ENCODE measurements around the gene CFLAR. TPM values are rescaled to one million over a fixed set of nuclear protein-coding genes. Genes with fewer than 3 reads are reported as not detected.
A peak's percentile ranks its signal among the peaks of the same experiment; 100 is the strongest.

Gene CFLAR
- total and polyA plus RNA-seq, 2 of the 13 experiments (the other 11 are each of a cell fraction or from before 2014, with no cell fraction given) = 43.8 to 92.1 TPM

DNA sequence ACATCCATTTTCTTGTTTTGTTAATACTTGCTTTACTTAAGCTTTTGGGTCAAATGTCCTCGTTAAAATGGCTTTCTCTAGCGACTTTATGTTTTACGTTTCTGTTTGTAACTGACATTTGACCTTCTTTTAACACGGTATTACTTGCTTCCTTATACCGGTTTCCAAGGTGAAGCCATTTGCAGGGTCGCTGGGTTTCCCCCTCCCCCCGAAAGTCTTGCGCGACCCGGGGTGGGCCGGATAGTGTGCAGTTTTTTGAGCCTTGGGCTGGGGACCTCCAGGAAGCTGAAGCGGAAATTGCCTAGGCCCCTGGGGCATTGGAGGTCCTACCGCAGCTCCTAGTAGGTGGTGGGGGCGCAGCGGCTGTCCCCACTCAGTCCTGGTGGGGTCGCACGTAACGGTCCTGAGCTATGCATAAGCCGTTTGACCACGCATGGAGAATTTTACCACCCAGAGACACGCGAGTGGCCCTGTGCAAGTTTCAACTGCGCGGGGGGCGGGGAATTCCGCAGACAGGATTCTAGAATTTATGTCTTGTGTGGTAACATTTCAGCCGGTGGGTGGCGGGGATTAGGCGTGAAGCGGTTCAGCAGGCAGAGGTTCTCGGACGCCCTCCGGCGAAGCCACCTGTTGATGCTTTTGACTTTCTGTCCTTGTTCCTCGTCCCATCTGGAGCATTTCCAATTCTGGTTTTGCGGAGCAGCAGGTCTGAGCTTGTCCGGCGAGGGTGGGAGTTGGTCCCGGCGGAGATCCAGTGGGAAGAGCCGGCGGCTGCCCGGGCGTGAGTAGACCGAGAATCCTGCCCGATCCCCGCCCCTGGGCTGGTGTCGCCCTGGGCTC, 2.4 kb downstream of the CFLAR start (continued):
- TF ChIP-seq EED (CRISPR knock-in tag; IDR thresholded peaks at IDR 0.05) = no peak
- TF ChIP-seq FOXA3 (CRISPR knock-in tag; IDR thresholded peaks at IDR 0.05) = peak; percentile 62
- TF ChIP-seq FOXJ3 (CRISPR knock-in tag; IDR thresholded peaks at IDR 0.05; ENCODE audit: borderline replicate concordance) = peak; percentile 30; the same call in 1 of the 2 replicates
- TF ChIP-seq RNF2 (conservative IDR thresholded peaks at IDR 0.05; ENCODE audit: low read depth) = no peak
- TF ChIP-seq WIZ (CRISPR knock-in tag; IDR thresholded peaks at IDR 0.05) = no peak
- no peak for TF ChIP-seq ZNF24 (IDR thresholded peaks at IDR 0.05)
- peak; percentile 82 for TF ChIP-seq ARNT2 (CRISPR knock-in tag; IDR thresholded peaks at IDR 0.05; ENCODE audit: low read depth)
- TF ChIP-seq HNRNPK (IDR thresholded peaks at IDR 0.05; ENCODE audit: low read depth, low read length, poor library complexity, severe bottlenecking) = no peak
- peak; percentile 63; the same call in 1 of the 2 replicates for TF ChIP-seq RFXAP (CRISPR knock-in tag; IDR thresholded peaks at IDR 0.05; ENCODE audit: borderline replicate concordance)
- TF ChIP-seq ZNF598 (CRISPR knock-in tag; IDR thresholded peaks at IDR 0.05; ENCODE audit: borderline replicate concordance) = peak; percentile 61; the same call in 1 of the 2 replicates
- TF ChIP-seq TAF1 (CRISPR knock-in tag; IDR thresholded peaks at IDR 0.05) = peak; percentile 64
- TF ChIP-seq MBD4 (IDR thresholded peaks at IDR 0.05; ENCODE audit: borderline replicate concordance, low read length) = no peak
- peak; percentile 54; the same call in 1 of the 2 replicates for TF ChIP-seq ZNF138 (CRISPR knock-in tag; IDR thresholded peaks at IDR 0.05; ENCODE audit: low read depth)
- no peak for TF ChIP-seq SMYD3 (CRISPR knock-in tag; IDR thresholded peaks at IDR 0.05)
- no peak for TF ChIP-seq XBP1 (CRISPR knock-in tag; IDR thresholded peaks at IDR 0.05)
- TF ChIP-seq ZNF644 (CRISPR knock-in tag; IDR thresholded peaks at IDR 0.05; ENCODE audit: low read depth) = peak; percentile 62; the same call in 1 of the 2 replicates
- TF ChIP-seq, protein P1, sequence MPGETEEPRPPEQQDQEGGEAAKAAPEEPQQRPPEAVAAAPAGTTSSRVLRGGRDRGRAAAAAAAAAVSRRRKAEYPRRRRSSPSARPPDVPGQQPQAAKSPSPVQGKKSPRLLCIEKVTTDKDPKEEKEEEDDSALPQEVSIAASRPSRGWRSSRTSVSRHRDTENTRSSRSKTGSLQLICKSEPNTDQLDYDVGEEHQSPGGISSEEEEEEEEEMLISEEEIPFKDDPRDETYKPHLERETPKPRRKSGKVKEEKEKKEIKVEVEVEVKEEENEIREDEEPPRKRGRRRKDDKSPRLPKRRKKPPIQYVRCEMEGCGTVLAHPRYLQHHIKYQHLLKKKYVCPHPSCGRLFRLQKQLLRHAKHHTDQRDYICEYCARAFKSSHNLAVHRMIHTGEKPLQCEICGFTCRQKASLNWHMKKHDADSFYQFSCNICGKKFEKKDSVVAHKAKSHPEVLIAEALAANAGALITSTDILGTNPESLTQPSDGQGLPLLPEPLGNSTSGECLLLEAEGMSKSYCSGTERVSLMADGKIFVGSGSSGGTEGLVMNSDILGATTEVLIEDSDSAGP (CRISPR knock-in tag; IDR thresholded peaks at IDR 0.05; ENCODE audit: borderline replicate concordance) = peak; percentile 85; the same call in 1 of the 2 replicates
- peak; percentile 87 for TF ChIP-seq ZZZ3 (CRISPR knock-in tag; IDR thresholded peaks at IDR 0.05; ENCODE audit: borderline replicate concordance)
- TF ChIP-seq, protein P2, sequence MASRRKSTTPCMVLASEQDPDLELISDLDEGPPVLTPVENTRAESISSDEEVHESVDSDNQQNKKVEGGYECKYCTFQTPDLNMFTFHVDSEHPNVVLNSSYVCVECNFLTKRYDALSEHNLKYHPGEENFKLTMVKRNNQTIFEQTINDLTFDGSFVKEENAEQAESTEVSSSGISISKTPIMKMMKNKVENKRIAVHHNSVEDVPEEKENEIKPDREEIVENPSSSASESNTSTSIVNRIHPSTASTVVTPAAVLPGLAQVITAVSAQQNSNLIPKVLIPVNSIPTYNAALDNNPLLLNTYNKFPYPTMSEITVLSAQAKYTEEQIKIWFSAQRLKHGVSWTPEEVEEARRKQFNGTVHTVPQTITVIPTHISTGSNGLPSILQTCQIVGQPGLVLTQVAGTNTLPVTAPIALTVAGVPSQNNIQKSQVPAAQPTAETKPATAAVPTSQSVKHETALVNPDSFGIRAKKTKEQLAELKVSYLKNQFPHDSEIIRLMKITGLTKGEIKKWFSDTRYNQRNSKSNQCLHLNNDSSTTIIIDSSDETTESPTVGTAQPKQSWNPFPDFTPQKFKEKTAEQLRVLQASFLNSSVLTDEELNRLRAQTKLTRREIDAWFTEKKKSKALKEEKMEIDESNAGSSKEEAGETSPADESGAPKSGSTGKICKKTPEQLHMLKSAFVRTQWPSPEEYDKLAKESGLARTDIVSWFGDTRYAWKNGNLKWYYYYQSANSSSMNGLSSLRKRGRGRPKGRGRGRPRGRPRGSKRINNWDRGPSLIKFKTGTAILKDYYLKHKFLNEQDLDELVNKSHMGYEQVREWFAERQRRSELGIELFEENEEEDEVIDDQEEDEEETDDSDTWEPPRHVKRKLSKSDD (CRISPR knock-in tag; IDR thresholded peaks at IDR 0.05; ENCODE audit: low read depth) = 0 out of 2 replicates have a peak, but pooled peaks have one; percentile 30
- peak; percentile 81 for TF ChIP-seq ZNF564 (CRISPR knock-in tag; IDR thresholded peaks at IDR 0.05)
- no peak for TF ChIP-seq CENPT (CRISPR knock-in tag; IDR thresholded peaks at IDR 0.05; ENCODE audit: low read depth)
- TF ChIP-seq NAIF1 (CRISPR knock-in tag; IDR thresholded peaks at IDR 0.05; ENCODE audit: borderline replicate concordance) = peak; percentile 82
- TF ChIP-seq, protein P3, sequence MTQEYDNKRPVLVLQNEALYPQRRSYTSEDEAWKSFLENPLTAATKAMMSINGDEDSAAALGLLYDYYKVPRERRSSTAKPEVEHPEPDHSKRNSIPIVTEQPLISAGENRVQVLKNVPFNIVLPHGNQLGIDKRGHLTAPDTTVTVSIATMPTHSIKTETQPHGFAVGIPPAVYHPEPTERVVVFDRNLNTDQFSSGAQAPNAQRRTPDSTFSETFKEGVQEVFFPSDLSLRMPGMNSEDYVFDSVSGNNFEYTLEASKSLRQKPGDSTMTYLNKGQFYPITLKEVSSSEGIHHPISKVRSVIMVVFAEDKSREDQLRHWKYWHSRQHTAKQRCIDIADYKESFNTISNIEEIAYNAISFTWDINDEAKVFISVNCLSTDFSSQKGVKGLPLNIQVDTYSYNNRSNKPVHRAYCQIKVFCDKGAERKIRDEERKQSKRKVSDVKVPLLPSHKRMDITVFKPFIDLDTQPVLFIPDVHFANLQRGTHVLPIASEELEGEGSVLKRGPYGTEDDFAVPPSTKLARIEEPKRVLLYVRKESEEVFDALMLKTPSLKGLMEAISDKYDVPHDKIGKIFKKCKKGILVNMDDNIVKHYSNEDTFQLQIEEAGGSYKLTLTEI (CRISPR knock-in tag; conservative IDR thresholded peaks at IDR 0.05) = no peak
